Measurements from ENCODE around the gene DNAI7.

DNAI7 gene

GRCh38 chr12:25100194-25101091, 94.5 kb downstream of the DNAI7 start:
- no peak for DNase-seq (ENCODE audit: low read depth)

DNA sequence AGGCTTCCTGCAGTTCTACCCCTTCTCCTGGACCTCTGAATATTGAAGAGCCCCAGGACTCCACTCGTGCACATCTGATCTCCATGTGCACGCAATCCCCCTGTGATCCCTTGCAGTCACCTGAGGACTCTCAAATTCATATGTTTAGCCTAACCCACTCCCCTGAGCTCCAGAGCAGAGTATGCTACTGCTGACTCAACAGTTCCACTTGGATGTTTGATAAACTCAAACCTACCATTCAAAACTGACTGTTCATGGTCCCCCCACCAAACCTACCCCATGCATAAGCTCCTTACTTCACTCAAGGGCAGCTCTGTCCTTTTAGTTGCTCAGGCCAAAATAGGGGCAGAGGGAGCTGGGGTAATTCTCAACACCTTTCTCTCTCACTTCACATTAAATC, 96.0 kb downstream of the DNAI7 start:
- DNase-seq (ENCODE audit: low read depth), result no peak

GRCh38 chr12:25089738-25090137, 105.2 kb downstream of the DNAI7 start:
- DNase-seq (ENCODE audit: low read depth), result no peak

- DNase-seq (ENCODE audit: low read depth), result no peak
Measured at GRCh38 chr12:25087596-25087995, 107.4 kb downstream of the DNAI7 start.

DNA sequence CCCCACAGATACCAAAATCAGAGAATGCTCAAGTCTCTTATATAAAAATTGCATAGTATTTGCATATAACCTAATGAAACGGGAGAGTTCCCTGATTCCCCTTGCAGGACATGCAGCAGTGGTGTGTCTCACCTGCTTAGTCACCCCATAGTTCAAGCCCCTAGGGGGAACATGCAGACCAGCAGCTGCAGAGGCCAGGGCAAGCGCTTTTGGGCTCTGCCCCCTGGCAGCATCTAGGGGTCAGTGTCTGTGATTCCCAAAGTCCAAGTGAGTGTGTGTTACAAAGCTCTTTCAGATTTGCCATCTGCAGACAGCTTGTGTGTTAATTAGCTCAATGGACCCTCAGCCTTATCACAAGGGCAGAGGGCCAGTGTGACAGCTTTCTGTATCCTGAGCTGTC, 110.1 kb downstream of the DNAI7 start:
- no peak for DNase-seq (ENCODE audit: low read depth)

DNA sequence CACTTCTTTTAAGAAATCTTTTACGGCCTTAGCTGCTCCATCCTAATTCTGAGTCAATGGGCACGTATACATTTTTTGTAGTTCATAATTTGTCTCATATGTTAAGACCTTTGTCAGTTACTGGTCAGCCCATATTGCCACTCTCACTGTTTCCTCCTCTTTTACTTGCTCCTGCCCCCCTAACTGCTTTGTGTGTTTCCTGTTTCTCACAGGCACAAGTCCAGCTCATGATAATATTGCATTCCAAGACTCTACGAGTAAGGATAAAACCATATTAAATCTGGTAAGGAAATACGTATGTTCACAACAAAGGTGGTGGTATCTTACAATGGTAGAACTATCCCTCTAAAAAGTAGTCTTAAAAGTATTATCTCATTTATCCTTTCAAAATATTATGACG, 111.7 kb downstream of the DNAI7 start:
- DNase-seq (ENCODE audit: low read depth), result no peak

GRCh38 chr12:25082628-25083027, 112.3 kb downstream of the DNAI7 start:
- no peak for DNase-seq (ENCODE audit: low read depth)

DNA sequence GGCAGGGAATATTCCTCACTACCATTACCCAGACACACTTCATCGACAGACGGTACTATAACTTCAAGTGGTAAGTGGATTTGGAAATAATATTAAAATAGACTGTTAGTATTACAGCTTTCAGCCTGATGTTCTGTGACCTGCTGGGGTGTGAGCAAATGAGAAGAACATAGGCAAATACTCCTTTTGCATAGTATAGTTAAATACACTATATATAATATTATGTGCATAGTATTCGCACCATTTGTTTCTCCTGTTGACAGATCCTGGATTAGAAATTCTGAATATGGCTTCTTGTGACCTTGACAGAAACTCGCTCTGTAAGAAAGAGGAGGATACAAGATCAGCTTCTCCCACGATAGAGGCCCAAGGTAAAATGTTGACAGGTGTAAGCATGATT, 115.6 kb downstream of the DNAI7 start:
- DNase-seq (ENCODE audit: low read depth), result no peak

- DNase-seq (ENCODE audit: low read depth), result no peak
Measured at GRCh38 chr12:25074954-25075353, 120.0 kb downstream of the DNAI7 start.

GRCh38 chr12:25074113-25074512, 120.8 kb downstream of the DNAI7 start:
- DNase-seq (ENCODE audit: low read depth), result peak; percentile 13

DNA sequence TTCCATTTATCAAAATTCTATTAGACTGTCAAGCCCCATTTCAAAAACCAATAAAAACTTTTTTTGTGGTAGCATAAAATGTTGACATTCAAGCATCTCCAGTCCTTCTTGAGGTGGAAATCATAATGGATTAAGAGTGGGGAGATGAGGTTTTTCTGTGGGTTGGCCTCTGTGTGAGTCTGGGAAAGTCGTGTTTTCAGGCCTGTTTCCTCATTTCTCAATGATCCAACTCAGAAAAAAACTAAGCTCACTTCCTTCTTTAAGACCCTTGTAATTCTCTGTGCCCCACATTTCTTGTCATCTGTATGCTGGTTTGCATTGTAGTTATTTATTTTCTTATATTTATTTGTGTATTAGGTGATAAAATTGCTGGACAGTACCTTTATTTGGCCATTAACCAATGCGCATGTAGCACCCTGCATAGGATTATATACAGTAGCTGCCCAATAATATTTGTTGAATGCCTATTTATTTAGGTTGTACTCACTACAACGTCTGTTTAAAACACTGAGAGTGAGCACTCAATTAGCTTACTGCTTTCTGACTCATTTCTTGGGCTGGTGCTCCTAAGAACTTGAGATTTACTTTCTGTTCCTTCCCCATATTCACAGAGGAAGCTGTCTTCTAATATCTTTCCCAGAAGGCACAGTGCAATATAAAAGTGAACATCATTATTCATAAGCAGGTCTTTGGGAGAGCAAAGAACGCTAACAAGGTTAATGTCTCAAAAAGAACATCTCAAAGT, 121.9 kb downstream of the DNAI7 start:
- DNase-seq (ENCODE audit: low read depth), result no peak

DNA sequence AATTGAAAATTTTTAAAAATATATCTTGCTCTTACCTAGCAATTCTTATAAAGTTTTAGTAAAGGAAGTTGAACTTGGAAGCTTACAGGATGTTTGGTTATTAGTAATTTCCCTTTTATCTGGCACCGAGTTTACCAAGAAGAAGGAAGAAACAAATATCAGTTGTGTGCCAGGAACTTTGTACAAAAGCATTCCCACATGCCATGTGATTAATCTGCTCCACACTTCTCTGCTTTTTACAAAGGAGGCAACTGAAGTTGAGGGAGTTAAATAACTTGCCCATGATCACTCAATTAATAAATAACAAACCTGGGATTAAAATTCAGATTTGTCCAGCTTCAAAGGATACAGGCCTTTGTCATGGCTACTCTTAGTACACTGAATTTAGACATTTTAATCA, 123.6 kb downstream of the DNAI7 start:
- DNase-seq (ENCODE audit: low read depth), result no peak

- no peak for DNase-seq (ENCODE audit: low read depth)
Measured at GRCh38 chr12:25069224-25069623, 125.7 kb downstream of the DNAI7 start.

DNA sequence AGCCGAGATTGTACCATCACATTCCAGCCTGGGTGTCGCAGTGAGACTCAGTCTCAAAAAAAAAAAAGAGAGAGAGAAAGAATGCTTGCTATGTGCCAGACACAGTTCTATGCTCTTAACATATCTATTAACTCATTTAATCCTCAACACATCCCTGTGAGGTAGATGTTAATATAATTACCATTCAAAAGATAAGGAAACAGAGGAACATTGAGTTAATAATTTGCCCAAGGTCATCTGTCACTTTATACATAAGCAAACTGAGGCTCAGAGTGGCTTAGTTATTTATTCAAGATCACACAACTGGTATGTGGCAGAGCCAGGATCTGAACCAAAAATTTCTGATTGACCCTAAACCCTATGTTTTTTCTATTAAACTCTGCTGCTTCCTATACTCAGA, 129.9 kb downstream of the DNAI7 start:
- no peak for DNase-seq (ENCODE audit: low read depth)

GRCh38 chr12:25063873-25064628, 130.9 kb downstream of the DNAI7 start:
- no peak for DNase-seq (ENCODE audit: low read depth)

GRCh38 chr12:25058658-25059058, 136.3 kb downstream of the DNAI7 start:
- DNase-seq (ENCODE audit: low read depth), result no peak

All from amniotic epithelial cell (primary cell).